T-helper 2 cell (primary cell): ENCODE measurements around the gene CEP128.

Experiments
- DNase-seq, 5 experiments: peaks; one replicate each; pipeline versions ENCODE4 v3.0.0 to v3.0.0-alpha.2; 2012 to 2022

CEP128 gene

GRCh38 chr14:80468331-80469122 is 473.0 kb downstream of the CEP128 start:
- DNase-seq, result no peak

- DNase-seq, result no peak
Measured at GRCh38 chr14:80465546-80466220, 475.9 kb downstream of the CEP128 start.

DNA sequence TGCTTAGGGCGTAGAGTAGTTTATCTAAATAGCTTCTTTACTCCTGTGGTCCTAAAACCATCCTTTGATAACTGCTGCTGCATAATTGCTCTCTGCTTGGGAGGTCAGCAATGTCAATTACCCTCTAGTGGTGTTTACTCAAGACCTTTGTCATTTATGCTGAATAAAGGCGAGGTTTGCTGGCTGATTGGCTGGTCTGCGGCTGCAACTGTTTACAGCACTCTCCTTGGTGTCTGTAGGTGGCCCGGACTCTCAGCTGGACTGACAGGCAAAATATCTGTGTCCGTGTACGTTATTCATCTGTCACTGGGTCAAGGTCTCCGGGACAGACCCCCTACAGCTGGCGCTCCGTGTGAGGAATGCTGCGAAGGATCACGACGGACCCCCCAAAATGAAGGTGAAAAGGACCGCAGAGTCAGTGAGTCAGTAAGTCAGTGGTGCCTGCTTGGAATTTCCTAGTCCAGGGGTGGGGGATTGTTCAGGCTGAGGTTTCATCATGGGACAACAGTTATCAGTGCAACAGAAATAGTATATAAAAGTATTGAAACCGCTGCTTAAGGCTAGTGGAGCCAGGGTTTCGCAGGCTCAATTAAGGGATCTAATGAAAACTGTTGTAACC is 476.9 kb downstream of the CEP128 start:
- DNase-seq, result no peak

DNA sequence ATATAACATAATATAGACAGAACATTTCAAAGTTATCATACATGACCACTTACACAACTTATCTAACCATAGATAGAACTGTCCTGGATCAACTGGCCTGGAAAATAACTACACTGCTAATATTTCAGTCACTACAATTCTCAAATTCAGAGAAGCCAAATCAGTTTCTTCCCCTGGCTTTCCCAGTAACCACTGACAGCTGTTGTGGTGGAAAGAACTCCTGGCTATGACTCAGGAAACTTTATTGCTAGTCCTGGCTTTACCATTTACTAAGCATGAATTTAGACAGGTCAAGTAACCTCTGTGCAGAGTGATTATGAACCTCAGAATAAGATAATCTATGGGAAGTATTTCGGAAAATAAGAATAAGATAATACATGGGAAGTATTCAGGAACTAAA is 485.3 kb downstream of the CEP128 start:
- DNase-seq, result no peak

DNA sequence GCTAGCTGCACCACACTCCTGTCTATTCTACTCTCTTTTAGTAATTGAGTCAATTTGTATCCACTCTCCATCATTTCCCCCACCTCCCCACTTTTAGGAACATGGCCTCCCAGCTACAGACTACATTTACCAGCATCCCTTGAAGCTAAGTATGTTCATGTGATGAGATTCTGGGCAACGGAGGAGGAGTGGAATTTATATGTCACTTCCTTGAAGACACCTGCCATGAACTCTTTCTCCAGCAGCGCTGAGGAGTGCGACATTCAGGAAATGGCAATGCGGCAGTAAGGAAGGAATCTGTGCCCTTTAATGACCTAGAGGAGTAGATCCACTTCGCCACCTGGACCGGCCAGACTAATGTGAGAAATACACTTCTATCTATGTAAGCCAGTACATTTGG is 486.5 kb downstream of the CEP128 start:
- no peak for DNase-seq

- DNase-seq, result no peak
Measured at GRCh38 chr14:80448267-80448666, 493.3 kb downstream of the CEP128 start.

- no peak for DNase-seq
Measured at GRCh38 chr14:80447392-80447791, 494.1 kb downstream of the CEP128 start.
